Neural cell (in vitro differentiated cells): ENCODE data around the gene CACNA1A. TPM values are rescaled to one million over a fixed set of nuclear protein-coding genes. Genes with fewer than 3 reads are reported as not detected.

ENCODE experiments used
- H2AFZ ChIP-seq: fragments of 200-600, 300-800 bp; sonication (generic), shearing (Covaris generic); 2 replicates; pipeline ENCODE4 v1.6.0; 2014; ENCODE audit warnings: low read depth, mild to moderate bottlenecking, antibody characterized with exemption, low read length, moderate library complexity
- H3F3A ChIP-seq: fragments of 200-600 bp; shearing (Covaris generic); 2 replicates; pipeline ENCODE4 v1.6.1; 2016; ENCODE audit warnings: mild to moderate bottlenecking, moderate library complexity, mixed read lengths, antibody characterized with exemption, low read length; ENCODE audit not compliant: insufficient read depth, poor library complexity, severe bottlenecking
- H3K27ac ChIP-seq: fragments of 200-600, 300-800 bp; sonication (generic), shearing (Covaris generic); 2 replicates; pipeline ENCODE4 v1.5.1; 2014; ENCODE audit warnings: mild to moderate bottlenecking, low read length, moderate library complexity
- H3K27me3 ChIP-seq: fragments of 300-800, 200-600 bp; sonication (generic), shearing (Covaris generic); 2 replicates; pipeline ENCODE4 v1.6.0; 2014; ENCODE audit warnings: mild to moderate bottlenecking, low read depth, low read length, moderate library complexity; ENCODE audit not compliant: insufficient read depth
- H3K36me3 ChIP-seq: fragments of 300-800, 200-600 bp; sonication (generic), shearing (Covaris generic); 2 replicates; pipeline ENCODE4 v1.5.1; 2014; ENCODE audit warnings: mild to moderate bottlenecking, antibody characterized with exemption, low read length, moderate library complexity; ENCODE audit not compliant: insufficient read depth
- H3K4me2 ChIP-seq: fragments of 300-800, 200-600 bp; sonication (generic), shearing (Covaris generic); 2 replicates; pipeline ENCODE4 v1.6.0; 2014; ENCODE audit warnings: mild to moderate bottlenecking, low read length
- H3K4me3 ChIP-seq: fragments of 300-800, 200-600 bp; sonication (generic), shearing (Covaris generic); 2 replicates; pipeline ENCODE4 v1.5.1; 2014; ENCODE audit warnings: mild to moderate bottlenecking, low read length, moderate library complexity
- H3K79me2 ChIP-seq: fragments of 200-600 bp; shearing (Covaris generic); replicated peaks from 2 replicates; pipeline ENCODE4 v1.6.0; 2014; ENCODE audit warnings: mild to moderate bottlenecking, low read length, moderate library complexity; ENCODE audit not compliant: insufficient read depth
- H3K9ac ChIP-seq: fragments of 300-800, 200-600 bp; sonication (generic), shearing (Covaris generic); 2 replicates; pipeline ENCODE4 v1.6.1; 2016; ENCODE audit warnings: mild to moderate bottlenecking, low read length, mixed read lengths
- H3K9me2 ChIP-seq: fragments of 200-600 bp; shearing (Covaris generic); 2 replicates; pipeline ENCODE4 v1.6.1; 2016; ENCODE audit warnings: mild to moderate bottlenecking, low read length, mixed read lengths; ENCODE audit not compliant: insufficient read depth
- H3K9me3 ChIP-seq: fragments of 200-600, 300-800 bp; sonication (generic), shearing (Covaris generic); 2 replicates; pipeline ENCODE4 v1.6.1; 2016; ENCODE audit warnings: mild to moderate bottlenecking, mixed run types, low read length, moderate library complexity, mixed read lengths
- H4K20me1 ChIP-seq: fragments of 200-600 bp; shearing (Covaris generic); 2 replicates; pipeline ENCODE4 v1.6.1; 2016; ENCODE audit warnings: mild to moderate bottlenecking, mixed run types; ENCODE audit not compliant: insufficient read depth
- EP300 ChIP-seq: fragments of 450-650 bp; conservative IDR thresholded peaks from 2 replicates; pipeline ENCODE4 v1.6.1; 2014; ENCODE audit warnings: antibody characterized with exemption, mild to moderate bottlenecking, moderate library complexity; ENCODE audit not compliant: poor library complexity, severe bottlenecking
- EZH2 ChIP-seq: fragments of 200-600, 300-800 bp; shearing (Covaris generic), sonication (generic); IDR thresholded peaks from 2 replicates; pipeline ENCODE4 v1.6.1; 2014; ENCODE audit warnings: antibody characterized with exemption, low read length, borderline replicate concordance, mild to moderate bottlenecking; ENCODE audit not compliant: insufficient read depth, poor library complexity, severe bottlenecking
- MXI1 ChIP-seq: fragments of 450-650 bp; conservative IDR thresholded peaks from 2 replicates; pipeline ENCODE4 v1.6.1; 2014; ENCODE audit warnings: antibody characterized with exemption, mild to moderate bottlenecking; ENCODE audit not compliant: poor library complexity, severe bottlenecking
- POLR2AphosphoS5 ChIP-seq: IDR thresholded peaks from 2 replicates; pipeline ENCODE4 v1.6.1; 2012
- RAD21 ChIP-seq: fragments of 450-650 bp; conservative IDR thresholded peaks from 2 replicates; pipeline ENCODE4 v1.6.1; 2014; ENCODE audit warnings: antibody characterized with exemption, mild to moderate bottlenecking, moderate library complexity
- REST ChIP-seq: IDR thresholded peaks from 2 replicates; pipeline ENCODE4 v1.6.1; 2012; ENCODE audit warnings: borderline replicate concordance
- SMC3 ChIP-seq: fragments of 450-650 bp; conservative IDR thresholded peaks from 2 replicates; pipeline ENCODE4 v1.6.1; 2014; ENCODE audit warnings: antibody characterized with exemption, mild to moderate bottlenecking, moderate library complexity; ENCODE audit not compliant: poor library complexity
- TAF1 ChIP-seq: IDR thresholded peaks from 2 replicates; pipeline ENCODE4 v1.6.1; 2012; ENCODE audit warnings: low read depth
- polyA plus RNA-seq: library from polyadenylated mRNA; depleted of rRNA; stranded (reverse); fragments of >200 nt; gene quantifications from 2 replicates; pipeline ENCODE4 v1.2.3, GENCODE V29; 2014
- TF ChIP-seq, protein P1 (sequence below): fragments of 450-650 bp; IDR thresholded peaks from 2 replicates; pipeline ENCODE4 v1.5.1; 2014; ENCODE audit warnings: antibody characterized with exemption, mild to moderate bottlenecking, moderate library complexity; ENCODE audit not compliant: poor library complexity, severe bottlenecking

Gene CACNA1A
- polyA plus RNA-seq, 1 donor from 2014 or later: 6.9 TPM

- Histone ChIP-seq H3F3A (no peaks in the 10 kb centered on the region), H3K4me3 (no peak overlapping the region), H3K9ac (no peak overlapping the region), H3K79me2 (no peaks in the 10 kb centered on the region), H2AFZ (no peak overlapping the region), H3K4me2 (no peak overlapping the region), H4K20me1 (no peaks in the 10 kb centered on the region), H3K9me2 (no peaks in the 10 kb centered on the region), H3K27ac (no peak overlapping the region), H3K9me3 (no peaks in the 10 kb centered on the region), H3K36me3 (no peaks in the 10 kb centered on the region), H3K27me3 (no peaks in the 10 kb centered on the region)
- TF ChIP-seq, protein P1, sequence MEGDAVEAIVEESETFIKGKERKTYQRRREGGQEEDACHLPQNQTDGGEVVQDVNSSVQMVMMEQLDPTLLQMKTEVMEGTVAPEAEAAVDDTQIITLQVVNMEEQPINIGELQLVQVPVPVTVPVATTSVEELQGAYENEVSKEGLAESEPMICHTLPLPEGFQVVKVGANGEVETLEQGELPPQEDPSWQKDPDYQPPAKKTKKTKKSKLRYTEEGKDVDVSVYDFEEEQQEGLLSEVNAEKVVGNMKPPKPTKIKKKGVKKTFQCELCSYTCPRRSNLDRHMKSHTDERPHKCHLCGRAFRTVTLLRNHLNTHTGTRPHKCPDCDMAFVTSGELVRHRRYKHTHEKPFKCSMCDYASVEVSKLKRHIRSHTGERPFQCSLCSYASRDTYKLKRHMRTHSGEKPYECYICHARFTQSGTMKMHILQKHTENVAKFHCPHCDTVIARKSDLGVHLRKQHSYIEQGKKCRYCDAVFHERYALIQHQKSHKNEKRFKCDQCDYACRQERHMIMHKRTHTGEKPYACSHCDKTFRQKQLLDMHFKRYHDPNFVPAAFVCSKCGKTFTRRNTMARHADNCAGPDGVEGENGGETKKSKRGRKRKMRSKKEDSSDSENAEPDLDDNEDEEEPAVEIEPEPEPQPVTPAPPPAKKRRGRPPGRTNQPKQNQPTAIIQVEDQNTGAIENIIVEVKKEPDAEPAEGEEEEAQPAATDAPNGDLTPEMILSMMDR: no peak
- TF ChIP-seq POLR2AphosphoS5: no peak
- no peak for TF ChIP-seq EZH2
- TF ChIP-seq REST: no peak
- no peak for TF ChIP-seq MXI1
- no peak for TF ChIP-seq SMC3
- TF ChIP-seq TAF1: no peak
- TF ChIP-seq RAD21: no peak
- TF ChIP-seq EP300: no peak
These were observed 211.3 kb downstream of the CACNA1A start for GRCh38 chr19:13294812-13295567.

- Histone ChIP-seq H3K27ac (no peak overlapping the region), H3K36me3 (no peaks in the 10 kb centered on the region), H3K27me3 (no peaks in the 10 kb centered on the region), H4K20me1 (no peaks in the 10 kb centered on the region), H3K79me2 (no peaks in the 10 kb centered on the region), H3K4me3 (no peak overlapping the region), H3K9ac (no peak overlapping the region), H2AFZ (no peak overlapping the region), H3K9me3 (no peaks in the 10 kb centered on the region), H3K9me2 (no peaks in the 10 kb centered on the region), H3K4me2 (no peak overlapping the region), H3F3A (no peaks in the 10 kb centered on the region)
- TF ChIP-seq TAF1: no peak
- TF ChIP-seq SMC3: no peak
- no peak for TF ChIP-seq EP300
- no peak for TF ChIP-seq RAD21
- no peak for TF ChIP-seq EZH2
- TF ChIP-seq REST: no peak
- no peak for TF ChIP-seq POLR2AphosphoS5
These were observed 214.4 kb downstream of the CACNA1A start for GRCh38 chr19:13291913-13292312.
